D721Med (cell line): Measurements from ENCODE around the gene RAB8A.

ENCODE experiments used
- DNase-seq: peaks from one replicate; pipeline ENCODE4 v3.0.0; 2011; ENCODE audit warnings: low spot score; ENCODE audit not compliant: insufficient read length
- FAIRE-seq: peaks from 2 replicates; lab custom pipeline; 2011; peaks lifted over from hg19 to GRCh38; lab: Jason Lieb, UNC
- TF ChIP-seq, protein P1 (sequence below): IDR thresholded peaks from 2 replicates; pipeline ENCODE4 v1.5.1; 2012; ENCODE audit warnings: mild to moderate bottlenecking, control low read depth; ENCODE audit not compliant: insufficient read depth; ENCODE audit errors: missing control alignments

The RAB8A gene

DNA sequence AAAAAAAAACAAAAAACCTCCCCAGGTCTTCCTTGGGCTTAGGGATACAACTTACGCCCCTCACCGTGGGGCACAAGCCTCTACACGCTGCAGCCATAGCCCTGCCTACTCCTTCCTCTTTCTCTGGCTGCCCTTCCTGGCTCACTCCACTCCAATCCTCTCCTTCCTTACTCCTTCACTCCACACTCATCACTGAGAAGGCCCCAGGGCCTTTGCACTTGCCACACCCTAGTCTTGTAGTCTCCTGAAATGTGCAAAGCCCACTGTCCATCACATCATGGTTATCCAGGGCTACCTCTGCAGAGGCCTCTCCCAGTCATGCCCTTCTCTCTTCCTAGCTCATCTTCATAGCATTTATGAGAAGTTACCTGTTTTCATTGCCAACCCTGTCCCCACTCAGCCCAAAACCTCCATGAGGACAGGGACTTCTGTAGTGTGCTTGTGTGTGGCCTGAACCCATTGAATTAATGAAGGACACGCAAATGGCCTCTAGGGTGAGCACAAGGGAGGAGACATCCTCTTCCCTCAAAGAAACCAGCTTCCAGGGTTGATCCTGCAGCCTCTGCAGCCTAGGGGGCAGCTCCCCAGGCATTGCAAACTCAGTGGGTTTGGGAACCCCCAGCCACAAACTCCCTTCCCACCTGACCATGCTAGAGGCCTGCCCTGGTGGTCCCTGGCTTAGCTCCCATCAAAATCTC is 23.9 kb downstream of the RAB8A start:
- TF ChIP-seq, protein P1, sequence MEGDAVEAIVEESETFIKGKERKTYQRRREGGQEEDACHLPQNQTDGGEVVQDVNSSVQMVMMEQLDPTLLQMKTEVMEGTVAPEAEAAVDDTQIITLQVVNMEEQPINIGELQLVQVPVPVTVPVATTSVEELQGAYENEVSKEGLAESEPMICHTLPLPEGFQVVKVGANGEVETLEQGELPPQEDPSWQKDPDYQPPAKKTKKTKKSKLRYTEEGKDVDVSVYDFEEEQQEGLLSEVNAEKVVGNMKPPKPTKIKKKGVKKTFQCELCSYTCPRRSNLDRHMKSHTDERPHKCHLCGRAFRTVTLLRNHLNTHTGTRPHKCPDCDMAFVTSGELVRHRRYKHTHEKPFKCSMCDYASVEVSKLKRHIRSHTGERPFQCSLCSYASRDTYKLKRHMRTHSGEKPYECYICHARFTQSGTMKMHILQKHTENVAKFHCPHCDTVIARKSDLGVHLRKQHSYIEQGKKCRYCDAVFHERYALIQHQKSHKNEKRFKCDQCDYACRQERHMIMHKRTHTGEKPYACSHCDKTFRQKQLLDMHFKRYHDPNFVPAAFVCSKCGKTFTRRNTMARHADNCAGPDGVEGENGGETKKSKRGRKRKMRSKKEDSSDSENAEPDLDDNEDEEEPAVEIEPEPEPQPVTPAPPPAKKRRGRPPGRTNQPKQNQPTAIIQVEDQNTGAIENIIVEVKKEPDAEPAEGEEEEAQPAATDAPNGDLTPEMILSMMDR = no peak
- DNase-seq = no peak
- FAIRE-seq = no peak

DNA sequence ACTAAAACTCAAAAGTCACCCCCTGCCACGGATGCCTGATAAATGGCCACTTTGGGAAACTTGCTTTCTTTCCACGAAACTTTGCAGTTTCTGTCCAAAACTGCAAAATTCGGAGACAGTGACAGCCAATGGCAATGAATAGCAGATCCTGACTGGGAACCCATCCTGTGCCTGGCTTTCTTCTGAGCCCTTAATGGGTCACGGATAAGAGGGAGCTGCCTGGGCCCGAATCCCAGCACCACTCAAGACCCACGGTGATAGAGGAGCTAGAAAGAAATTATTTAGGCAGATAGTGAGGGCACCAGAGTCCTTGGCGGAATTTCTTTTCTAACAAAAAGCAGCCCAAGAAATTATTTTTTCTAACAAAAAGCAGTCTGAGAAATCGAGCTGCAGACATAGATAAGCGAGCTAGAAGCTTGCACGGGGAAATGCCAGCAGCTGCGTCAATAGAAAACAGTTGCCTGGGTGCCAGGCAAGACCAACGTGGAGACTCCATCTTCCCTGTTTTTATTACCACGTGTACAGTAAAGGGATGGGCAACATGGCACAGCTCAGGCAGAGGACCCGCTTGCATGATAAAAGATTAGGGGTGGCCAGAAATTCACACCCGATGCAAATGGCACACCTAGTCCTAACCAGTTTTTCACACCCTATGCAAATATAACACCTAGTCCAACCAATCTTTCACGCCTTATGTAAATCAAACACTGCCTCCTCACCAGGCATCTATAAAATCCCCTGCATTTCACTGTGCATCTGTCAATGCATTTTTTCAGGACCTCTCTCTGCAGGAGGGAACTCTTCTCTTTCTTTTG is 24.7 kb downstream of the RAB8A start:
- DNase-seq = no peak

DNA sequence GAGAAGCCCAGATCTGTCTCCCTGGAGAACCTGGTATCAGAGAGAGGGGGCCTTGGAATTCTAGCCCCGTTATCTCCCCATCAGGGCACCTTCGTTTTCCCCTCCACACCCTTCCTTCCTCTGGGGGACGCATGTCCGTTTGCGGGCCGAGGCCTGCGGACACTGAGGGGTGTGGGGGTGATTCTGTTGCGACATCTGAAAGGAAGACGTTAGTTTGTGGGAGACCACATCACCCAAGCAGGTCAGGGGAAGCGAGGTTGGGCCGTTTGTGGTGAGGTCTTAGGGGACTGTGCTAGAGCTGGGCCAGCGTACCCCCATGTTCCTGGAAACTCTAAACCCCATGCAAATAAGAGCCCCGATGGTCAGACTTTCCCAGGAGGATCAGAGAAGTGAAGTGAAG is 28.1 kb downstream of the RAB8A start:
- TF ChIP-seq, protein P1 = no peak
- no peak for FAIRE-seq

More for the DNA sequence above, 24.7 kb downstream of the RAB8A start:
- TF ChIP-seq, protein P1 = no peak
- no peak for FAIRE-seq

DNA sequence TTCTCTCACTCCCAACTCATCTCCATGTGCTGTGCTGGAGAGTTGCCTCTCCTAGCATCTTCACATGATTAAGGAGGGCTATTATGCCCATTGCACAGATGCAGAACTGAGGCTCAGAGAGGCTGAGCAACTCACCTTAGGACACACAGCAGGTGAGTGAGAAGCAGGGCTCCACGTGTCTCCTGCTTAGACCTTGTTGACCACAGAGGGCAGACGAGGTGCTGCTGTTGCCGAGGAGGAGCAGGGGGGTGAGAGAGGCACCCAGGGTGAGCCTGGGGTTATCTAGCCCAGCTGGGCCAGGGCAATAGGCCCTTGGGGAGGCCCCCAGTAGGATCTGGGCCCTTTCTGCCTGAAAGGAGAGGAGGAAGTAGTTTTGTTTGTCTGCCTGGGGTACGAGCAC is 29.4 kb downstream of the RAB8A start:
- no peak for FAIRE-seq
- TF ChIP-seq, protein P1 = no peak
- DNase-seq = no peak

More for the DNA sequence above, 28.1 kb downstream of the RAB8A start:
- DNase-seq = no peak

DNA sequence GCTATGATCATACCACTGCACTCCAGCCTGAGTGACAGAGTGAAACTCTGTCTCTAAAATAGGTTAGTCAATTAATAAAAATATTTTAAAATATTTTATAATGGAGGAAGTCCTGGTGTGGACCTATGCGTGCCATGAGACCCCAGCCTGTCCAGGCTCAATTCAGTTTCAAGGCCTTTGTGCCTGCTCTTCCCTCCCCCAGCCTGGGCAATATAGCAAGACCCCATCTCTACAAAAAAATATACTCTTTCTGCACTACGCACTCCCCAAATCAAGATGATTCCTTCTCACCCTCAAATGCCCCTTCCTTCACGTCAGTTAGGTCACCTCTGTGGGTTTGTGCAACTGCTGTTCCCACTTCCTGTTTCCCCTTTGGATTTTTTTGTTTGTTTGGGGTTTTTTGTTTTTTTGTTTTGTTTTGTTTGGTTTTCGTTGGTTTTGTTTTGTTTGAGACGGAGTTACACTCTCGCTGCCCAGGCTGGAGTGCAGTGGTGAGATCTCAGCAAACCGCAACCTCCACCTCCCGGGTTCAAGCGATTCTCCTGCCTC is 30.4 kb downstream of the RAB8A start:
- FAIRE-seq (no peak), DNase-seq (no peak)
- TF ChIP-seq, protein P1 = no peak

DNA sequence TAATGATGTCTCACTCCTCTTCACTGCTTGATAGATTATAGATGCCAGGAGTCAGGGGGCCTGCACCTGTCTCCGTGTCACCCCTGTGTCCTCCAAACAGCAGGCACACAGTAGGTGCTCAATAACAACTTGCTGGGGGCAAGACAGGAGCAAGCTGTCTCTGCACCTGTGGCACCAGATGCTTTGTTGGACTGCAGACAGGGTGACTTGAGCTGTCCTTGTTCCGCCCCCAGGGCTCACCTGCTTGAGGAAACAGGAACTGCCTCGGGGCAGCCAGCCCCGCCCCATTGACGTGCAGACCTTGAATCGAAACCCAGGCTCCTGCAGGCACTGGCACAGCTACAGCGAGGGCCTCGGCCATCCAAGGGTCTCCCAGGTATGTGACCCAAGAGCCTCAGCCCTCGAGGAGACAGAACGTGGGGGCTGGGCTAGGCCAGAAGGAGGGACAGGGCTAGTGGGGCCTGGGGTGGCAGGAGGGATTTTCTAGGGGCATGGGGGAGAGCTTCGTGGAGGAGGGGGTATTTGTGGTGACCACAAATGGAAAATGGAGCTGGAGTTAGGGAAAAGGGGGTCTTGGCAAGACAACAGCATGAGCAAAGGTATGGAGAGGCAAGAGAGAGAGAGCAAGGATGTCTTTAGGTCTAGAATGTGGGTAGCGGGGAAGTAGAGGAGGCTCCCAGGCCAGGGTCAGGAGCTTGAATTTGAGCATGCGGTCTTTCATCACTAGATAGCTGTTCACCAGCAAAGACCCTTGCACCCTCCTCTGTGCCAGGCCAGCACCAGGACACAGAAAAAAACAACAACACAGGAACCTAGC is 31.9 kb downstream of the RAB8A start, which contains the start of gene HSH2D:
Gene HSH2D, plus strand, starts transcription at position 287 of the 817 bp plus-strand sequence. CDS start 5,066 bp downstream, outside the sequence.
- FAIRE-seq (no peak), DNase-seq (no peak)
- TF ChIP-seq, protein P1 = no peak
